NCI-H774 (cell line): Measurements from ENCODE around the gene KCNQ5.

ENCODE experiments used
- DNase-seq: peaks from one replicate; lab custom pipeline; 2025; lab: John Stamatoyannopoulos, UW

The KCNQ5 gene

DNA sequence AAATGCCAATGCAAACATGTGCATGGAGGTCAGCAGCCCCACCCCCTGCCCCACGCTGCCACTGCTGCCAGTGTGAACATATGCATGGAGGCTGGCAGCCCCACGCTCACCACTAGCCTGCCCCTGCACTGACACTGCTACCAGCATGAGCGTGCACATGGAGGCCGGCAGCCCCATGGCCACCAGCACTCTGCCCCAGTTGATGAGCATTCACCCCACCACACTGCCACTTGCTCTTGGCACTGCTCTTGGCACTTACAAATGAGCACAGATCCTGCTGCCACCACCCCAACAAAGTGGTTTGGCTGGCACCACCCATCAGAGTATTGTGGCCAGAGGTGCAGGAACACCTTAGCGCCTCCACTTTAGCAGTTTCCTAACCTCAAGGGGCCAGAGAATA lies 429.3 kb downstream of the KCNQ5 start:
- DNase-seq: no peak

DNA sequence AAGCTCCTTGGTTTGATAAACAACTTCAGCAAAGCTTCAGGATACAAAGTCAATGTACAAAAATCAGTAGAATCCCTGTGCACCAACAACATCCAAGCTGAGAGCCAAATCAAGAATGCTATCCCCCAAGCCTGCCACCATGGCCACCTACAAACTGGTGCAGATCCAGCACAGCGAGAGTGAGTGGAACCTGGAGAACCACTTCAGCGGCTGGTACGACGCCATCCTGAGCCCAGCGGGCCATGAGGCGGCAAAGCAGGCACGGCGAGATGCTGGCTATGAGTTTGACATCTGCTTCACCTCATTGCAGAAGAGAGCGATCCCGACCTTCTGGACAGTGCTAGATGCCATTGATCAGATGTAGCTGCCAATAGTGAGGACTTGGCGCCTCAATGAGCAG lies 433.1 kb downstream of the KCNQ5 start:
- no peak for DNase-seq

DNA sequence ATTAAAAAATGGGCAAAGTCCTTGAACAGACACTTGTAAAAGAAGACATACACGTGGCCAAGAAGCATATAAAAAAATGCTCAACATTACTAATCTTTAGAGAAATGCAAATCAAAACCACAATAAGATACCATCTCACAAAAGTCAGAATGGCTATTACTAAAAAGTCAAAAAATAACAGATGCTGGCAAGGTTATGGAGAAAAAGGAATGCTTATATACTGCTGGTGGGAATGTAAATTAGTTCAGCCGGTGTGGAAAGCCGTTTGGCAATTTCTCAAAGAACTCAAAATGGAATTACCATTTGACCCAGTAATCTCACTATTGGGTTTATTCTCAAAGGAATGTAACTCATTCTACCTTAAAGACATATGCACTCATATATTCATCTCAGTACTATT lies 436.9 kb downstream of the KCNQ5 start:
- no peak for DNase-seq

DNA sequence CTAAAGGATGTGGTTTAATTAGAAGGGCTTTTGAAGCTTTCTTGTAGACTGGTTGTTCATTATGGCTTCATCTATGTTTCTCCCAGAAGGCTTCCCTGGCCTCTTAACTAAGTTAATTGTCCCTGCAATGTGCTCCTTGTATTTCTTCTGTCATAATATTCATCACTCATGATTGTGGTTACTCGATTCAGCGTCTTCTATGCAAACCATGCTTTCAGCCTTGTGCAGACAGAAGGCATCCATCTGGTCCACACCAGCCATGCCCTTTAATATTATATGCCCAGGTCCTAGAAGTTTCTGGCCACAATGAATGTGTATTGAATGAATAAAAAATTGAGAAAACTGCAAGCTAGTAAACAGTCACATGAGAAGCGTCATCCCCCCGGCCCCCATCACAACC lies 440.3 kb downstream of the KCNQ5 start:
- no peak for DNase-seq

DNA sequence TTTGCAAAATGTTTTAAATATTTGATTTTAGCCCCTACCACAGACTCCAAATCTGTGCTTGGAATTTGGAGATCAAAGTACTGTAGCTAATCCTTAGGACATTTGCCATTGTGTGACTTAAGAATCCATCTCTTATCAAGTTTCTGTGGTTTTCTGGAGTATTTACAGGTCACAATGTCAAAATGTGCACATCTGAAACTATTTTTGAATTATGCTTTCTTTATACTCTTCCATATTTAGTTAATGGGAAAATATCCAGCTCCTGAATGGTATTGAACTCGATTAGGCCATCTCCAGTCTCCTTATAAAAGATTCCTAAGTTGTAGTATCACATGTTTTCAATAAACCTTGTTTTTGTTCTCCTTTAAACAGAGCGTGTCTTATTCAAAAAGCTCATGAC lies 441.0 kb downstream of the KCNQ5 start:
- no peak for DNase-seq

DNA sequence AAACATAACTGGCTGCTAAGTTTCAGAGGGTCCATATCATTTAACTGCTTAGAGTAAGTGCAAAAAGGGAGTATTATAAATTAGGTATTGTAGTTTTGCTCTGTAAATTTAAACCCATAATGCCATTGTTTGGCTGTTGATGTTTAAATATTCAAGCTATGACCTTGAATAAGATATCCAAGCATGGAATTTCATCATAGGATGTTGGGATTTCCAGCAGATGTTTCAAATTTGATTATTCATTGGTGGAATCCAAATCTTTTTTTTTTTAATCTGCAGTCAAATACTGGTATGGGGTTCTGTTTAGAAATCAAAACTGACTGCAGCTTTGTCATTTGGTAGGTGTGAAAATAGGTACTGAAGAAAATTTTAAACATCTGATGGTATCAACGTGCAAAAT lies 442.4 kb downstream of the KCNQ5 start:
- no peak for DNase-seq

DNA sequence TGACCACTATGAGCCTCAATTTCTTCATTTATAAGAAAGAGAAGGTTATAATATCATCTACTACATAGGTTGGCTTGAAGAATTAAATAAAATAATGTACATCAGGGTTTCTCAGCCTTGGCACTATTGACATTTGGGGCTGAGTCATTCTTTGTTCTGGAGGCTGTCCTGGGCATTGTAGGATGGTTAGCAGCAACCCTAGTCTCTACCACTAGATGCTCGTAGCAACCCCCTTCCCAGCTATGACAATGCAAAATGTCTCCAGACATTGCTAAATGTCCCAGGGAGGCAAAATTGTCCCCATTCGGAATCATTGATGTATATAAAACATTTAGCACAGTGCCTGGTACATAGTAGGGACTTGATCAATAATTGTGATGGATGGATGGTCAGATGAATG lies 451.4 kb downstream of the KCNQ5 start:
- DNase-seq: no peak

DNA sequence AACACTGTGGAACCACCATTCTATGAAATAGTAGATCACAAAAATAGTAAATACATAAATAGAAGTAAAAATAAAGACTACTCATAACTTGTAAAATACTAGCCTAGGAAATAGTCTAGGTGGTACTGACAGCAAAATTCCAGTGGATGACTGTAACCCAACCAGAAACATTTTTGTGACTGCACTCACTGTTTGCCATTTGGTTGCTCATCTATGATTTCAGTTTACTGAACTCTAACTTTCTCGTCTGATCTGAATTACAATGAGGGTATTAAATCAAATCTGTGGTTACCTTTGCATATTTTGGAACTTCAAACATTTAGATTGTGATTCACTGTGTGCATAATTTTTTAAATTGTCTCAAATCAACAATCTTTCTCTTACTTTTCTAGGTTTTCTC lies 452.3 kb downstream of the KCNQ5 start:
- no peak for DNase-seq

DNA sequence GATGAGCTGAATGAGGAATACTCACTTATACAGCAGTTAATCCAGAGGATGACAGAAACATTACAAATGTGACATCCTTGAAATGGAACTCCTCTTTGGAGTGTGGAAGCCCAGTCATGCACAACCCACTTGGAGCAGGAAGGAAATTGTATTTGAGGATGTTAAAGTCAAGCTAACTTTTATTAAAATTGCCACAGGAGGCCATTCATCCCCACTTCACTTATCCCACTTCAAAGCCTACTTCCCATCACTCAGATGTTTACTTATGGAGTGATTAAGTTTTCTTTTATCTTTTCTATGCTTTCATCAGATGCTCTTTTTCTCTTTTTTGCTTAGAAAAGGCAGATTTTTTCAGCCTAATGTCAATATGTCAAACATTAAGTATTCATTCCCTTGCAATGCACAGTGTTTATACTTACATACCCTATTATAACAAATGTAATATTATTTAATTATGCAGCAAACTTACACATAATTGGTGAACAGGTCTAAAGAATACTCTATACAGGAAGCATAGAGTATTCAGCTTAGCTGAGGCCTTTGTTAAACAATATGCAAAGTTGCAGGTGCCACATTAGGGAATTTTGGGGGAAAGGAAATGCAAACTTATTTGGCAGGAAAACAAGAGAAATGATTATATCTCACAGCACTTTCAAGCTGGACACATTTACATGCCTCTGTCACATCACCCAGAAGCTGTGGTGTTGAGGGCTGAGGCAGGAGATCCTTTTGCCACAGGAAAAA lies 454.5 kb downstream of the KCNQ5 start:
- DNase-seq: no peak

DNA sequence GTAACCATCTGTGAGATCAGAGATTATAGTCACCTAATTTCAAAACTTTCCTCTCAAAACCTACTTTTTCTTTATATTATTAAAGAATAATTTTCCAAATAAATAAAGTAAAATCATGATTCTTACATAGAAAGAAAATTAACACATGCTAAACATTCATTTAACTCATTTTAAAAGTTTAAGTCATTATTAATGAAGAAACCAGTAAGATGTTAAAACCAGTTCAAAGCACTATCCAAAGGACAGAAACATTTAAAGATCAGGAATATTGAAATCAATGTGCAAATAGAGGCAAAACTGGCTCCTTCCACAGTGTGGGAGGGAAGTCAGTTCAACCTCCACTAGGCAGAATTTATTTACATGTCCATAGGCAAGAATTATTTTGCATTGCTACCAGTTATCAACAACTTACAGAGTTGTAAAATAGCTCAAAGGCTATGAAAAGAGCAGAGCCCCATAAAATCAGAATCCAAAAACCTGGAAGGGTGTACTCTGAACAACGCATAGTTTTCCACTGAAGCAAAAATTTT lies 456.5 kb downstream of the KCNQ5 start:
- no peak for DNase-seq

DNA sequence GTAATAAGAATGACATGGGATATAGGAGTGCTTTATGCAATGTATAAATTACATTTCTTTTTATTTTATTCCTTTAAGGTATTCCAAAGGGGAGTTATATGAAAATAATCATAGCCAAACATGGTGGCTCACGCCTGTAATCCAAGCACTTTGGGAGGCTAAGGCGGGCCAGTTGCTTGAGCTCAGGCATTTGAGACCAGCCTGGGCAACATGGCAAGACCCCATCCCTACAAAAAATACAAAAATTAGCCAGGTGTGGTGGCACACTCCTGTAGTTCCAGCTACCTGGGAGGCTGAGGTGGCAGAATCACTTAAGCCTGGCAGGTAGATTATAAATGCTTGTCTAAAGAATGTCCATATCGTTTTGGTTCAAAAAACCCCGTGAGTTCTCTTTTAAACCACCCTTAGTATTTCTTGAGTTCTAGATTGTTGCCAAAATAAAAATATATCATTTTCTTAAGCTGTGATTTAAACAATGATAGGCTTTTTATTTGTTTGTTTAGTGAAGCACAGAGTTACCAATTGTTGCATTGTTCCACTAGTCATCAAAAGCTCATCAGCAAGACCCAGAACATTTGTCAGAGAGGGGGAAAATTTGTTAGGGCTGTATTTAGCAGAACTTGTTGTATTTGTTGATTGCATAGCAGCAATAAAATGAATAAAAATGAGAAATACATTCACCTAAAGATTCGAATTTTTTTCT lies 457.2 kb downstream of the KCNQ5 start:
- DNase-seq: no peak

DNA sequence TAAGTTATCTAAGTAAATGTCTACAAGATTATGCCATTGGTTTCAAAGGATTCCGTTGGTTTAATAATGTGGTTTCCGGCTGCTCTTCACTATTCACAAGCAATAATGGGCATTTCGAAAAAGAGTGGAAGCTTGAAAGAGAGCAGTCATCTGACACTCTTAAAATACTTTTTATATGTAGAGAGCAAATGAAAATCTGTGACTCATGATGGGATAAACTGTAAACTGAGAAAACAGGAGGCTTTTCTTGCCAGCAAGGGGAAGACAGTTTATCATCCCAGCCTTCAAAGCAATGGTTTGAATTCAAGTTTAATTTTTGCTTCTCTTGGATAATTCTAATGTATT lies 457.7 kb downstream of the KCNQ5 start:
- no peak for DNase-seq

DNA sequence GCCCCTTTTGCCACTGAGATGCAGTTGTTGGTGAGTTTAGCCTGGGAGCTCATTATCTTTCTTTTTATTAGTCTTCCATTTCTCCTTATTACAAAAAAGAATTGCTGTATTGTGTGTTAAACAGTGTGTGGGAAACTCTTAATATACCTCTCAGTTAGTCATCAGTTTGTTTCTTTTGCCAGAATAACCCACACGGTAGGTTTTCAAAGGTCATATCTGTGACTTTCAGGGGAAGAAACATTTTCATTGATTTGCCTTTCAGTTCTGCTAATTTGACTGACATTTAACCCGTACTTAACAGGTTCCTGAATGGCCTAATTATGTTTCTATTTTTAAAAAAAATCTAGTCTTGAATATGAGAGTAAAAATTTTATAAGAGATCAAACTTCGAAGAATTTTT lies 458.1 kb downstream of the KCNQ5 start:
- DNase-seq: no peak

DNA sequence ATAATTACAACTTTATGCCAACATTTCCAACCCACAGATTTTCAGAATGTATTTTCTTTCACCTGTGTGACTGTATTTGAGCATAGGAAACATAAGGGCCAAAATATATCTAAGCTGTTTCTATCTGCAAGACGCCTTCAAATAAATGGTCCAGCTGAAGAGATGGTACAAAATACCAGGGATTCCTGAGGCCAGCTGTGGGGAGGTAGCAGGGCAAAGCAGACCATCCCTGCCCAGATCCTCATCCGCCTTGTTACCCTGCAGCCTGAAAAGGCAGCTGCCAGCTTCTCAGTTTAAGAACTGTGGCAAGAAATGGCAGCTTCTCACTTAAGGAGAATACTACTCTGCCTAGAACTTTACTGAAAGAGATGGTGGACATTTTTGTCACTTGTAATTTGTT lies 460.1 kb downstream of the KCNQ5 start:
- DNase-seq: no peak

DNA sequence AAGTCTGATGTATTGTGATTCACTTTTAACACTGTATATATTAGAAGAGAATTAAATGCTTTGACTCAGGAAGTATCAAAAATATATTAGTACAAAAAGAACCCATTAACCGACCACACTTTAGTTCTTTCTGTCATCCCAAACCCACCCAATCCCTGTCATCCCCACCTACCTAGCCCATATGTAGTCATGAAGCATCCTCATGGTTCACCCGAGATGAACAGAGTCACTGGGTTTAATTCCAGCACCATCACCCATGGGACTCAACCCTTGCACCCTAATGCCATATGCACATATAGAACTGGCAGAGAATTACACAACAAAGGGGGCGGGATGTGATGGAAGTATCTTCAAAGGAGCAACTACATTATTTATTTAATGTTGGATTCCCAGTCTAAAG lies 462.0 kb downstream of the KCNQ5 start:
- no peak for DNase-seq

DNA sequence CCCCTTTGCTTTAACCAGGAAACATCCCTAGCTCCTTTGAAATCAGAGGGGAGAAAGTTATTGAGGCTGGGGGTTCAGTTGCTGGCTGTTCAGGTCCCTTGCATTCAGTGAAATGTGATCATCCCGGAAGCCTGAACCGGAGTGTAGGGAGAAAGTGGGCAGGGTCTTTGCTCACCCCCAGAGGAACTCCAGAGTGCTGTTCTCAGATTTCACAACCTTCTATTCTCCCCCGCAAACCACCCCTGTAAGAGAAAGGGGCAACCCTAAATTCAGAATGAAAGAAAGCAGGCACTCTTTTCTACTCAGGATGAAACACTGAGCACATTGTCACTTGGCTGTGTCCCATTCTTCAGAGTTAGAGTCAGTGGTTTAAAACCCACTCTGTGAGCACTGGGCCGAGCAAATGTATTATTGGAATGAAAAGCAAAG lies 463.6 kb downstream of the KCNQ5 start:
- no peak for DNase-seq

DNA sequence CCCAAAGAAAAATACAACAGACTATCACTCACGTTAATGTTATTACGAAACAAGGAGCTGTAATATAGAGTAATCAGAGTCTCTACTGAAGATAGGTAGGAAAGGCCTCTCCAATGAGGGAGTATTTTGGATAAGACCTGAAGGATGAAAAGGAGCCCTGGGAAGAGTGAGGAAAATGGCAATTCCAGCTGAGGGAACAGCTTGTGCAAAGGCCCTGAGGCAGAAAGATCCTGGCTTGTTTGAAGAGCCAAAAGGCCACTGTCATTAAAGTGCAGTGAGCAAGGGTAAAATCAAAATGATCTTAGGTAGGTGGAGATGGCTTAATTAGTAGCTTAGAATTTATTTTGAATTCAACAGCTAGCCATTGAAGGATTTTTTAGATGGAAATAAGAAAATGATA lies 464.9 kb downstream of the KCNQ5 start:
- DNase-seq: no peak

DNA sequence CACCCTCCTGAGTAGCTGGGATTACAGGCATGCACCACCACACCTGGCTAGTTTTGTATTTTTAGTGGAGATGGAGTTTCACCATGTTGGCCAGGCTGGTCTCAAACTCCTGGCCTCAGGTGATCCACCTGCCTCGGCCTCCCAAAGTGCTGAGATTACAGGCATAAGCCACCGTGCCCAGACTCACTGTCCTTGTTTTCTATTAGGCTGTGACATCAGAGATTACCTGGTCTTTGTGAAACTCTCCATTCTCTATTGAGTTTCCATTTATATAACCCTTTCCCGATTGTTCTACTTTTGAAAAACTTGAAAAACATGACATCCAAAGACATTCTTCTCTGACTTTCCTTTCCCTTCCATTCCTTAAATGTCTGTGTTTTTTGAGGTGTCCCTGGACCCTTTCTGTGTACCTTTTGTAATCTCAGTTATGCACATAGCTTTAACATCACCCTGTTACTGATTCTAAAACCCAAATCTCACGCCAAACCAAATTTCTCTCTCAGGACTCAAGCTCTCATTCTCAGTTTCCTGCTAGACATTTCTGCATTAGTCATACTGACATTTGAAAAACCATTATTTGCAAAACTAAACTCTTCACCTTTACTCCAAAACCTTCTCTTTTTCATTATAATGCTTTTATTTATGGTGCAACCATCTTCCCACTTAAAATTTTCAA lies 466.4 kb downstream of the KCNQ5 start:
- DNase-seq: no peak

DNA sequence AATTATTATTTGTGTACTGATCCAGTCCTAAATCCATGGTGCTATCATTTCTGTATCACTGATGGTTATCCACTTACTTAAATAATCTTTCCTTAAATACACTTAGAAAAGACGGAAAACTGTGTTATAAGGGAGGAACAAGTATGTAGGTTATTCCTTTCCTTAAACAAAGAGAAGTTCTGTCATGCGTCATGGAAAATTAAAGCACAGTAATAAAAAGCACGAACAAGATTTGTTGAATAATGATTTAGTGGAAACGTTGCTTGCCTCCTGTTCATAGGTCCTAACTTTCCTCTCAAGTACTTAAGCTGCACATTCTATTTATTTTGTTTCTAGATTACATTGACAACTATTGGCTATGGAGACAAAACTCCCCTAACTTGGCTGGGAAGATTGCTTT lies 483.1 kb downstream of the KCNQ5 start:
- DNase-seq: no peak

DNA sequence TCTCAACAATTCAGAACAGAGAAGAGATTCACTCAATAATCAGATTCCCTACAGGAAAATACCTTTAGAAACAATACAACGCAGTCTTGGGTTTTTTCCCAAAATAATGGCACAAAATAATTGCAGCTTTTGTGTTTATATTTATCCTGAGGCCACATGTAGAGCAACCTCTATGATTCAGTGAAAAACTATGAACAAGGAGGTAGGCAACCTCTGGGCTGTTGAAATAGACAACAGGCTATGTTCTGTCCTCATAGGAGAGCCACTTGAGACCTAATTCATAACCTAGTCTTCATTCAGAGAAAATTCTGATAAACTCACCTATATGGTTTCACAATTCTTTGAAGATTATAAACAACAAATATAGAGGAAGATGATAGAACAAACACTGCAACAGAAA lies 485.2 kb downstream of the KCNQ5 start:
- DNase-seq: no peak

DNA sequence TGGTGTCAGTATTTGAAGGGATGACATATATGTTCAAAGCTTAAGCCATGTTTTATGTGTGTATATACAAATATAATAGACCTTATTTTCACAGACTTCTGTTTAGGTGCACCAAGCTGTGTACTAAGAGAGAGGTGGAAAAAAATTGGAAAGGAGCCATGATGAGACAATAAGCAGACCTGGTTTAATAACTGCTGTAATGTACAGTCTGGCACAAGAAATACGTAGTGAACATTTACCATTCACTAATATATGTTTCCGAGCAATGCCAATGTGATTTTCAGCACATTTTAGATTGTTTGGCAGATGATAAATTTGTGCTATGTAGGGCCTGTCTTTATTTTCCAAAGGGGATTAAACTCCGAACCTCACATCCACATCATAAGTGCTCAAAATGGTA lies 487.1 kb downstream of the KCNQ5 start:
- DNase-seq: no peak

DNA sequence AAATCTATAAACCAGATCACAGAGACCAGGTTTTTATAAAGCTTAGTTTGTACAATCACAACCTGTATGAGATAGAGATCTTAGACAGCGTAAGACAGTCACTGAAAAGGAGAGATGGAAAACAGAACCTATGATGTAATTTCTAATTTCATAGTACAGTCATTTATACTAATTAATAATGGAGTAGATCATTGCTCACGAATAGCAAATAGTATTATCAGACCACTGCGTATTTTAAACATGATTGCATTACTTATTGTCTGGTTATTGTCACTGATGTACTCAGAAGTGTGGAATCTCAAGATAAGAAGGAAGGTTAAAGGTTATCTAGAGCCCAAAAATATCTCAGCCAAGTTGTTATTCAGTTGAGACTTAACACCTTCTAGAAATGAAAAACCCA lies 487.8 kb downstream of the KCNQ5 start:
- no peak for DNase-seq

DNA sequence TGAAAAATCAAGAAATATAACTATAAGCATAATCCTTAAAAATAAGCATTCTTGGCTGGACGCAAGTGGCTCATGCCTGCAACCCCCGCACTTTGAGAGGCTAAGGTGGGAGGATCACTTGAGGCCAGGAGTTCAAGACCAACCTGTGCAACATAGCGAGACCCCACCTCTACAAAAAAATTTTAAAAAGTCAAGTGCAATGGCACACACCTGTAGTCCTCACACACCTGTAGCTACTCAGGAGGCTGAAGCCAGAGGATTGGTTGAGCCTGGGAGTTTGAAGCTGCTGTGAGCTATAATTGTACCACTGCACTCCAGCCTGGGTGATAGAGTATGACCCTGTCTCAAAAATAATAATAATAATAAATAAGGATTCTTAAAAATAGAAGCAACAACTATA lies 494.5 kb downstream of the KCNQ5 start:
- no peak for DNase-seq
